Anterior cingulate cortex (tissue), 58 donors: ENCODE measurements around the gene ZFP91.
A peak's percentile ranks its signal among the peaks of the same experiment; 100 is the strongest.
"Not testable (repeated sequence)": the region's sequence is repeated elsewhere in the genome, so short reads cannot be mapped to it uniquely, and the experiment has no call there.

Source experiments
- DNase-seq, 58 donors: peaks; one replicate each; lab custom pipeline; 2025; lab: John Stamatoyannopoulos, UW

ZFP91 gene, protein sequence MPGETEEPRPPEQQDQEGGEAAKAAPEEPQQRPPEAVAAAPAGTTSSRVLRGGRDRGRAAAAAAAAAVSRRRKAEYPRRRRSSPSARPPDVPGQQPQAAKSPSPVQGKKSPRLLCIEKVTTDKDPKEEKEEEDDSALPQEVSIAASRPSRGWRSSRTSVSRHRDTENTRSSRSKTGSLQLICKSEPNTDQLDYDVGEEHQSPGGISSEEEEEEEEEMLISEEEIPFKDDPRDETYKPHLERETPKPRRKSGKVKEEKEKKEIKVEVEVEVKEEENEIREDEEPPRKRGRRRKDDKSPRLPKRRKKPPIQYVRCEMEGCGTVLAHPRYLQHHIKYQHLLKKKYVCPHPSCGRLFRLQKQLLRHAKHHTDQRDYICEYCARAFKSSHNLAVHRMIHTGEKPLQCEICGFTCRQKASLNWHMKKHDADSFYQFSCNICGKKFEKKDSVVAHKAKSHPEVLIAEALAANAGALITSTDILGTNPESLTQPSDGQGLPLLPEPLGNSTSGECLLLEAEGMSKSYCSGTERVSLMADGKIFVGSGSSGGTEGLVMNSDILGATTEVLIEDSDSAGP

DNA sequence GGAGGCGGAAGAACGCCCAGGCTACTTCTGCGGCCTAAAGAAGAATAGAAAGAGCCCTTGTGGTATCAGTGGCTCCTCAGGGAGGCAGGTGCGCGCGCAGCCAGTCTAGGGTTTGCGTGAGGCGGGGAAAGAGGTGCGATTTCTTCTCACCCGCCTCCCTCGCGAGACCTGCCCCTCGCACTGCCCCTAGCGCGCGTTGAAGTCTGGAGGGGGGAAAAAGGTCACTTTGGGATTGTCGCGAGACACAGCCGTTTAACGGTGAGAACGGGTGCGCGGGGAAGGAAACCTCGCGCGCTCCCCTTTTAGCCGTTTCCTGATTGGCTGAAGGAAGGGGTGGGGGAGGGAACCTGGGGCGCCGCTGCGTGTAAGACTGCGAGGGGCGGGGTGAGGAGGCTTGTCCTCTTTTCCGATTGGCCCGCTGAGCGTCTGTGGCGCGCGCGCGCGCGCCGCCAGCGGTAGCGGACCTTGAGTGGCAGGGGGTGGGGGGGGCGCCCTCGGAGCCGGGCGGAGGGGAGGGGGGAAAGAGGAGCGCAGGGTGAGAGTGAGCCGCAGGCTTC lies at the start of gene ZFP91:
TSS of gene ZFP91 (plus strand) at position 429 of the 557 bp plus-strand sequence. CDS start 219 bp downstream, outside the sequence.
- DNase-seq = peak; percentile 67 to 98 (median 94)

DNA sequence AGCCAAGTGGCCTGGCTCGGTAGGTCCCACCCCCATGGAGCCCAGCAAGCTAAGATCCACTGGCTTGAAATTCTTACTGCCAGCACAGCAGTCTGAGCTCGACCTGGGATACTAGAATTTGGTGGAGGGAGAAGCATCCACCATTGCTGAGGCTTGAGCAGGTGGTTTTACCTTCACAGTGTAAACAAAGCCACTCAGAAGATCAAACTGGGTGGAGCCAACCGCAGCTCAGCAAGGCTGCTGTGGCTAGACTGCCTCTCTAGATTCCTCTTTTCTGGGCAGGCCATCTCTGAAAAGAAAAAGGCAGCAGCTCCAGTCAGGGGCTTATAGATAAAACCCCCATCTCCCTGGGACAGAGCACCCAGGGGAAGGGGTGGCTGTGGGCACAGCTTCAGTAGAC lies 48.6 kb upstream of the ZFP91 start:
- DNase-seq = no peak

DNA sequence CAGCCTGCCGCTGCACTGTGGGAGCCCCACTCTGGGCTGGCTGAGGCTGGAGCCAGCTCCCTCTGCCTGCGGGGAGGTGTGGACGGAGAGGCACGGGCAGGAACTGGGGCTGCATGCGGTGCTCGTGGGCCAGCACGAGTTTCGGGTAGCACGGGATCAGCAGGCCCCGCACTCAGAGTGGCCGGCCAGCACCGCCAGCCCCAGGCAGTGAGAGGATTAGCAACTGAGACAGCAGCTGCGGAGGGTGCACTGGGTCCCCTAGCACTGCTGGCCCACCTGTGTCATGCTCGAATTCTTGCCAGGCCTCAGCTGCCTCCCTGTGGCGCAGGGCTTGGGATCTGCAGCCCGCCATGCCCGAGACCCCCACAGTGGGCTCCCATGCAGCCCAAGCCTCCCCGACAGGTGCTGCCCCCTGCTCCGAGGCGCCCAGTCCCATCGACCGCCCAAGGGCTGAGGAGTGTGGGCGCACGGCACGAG lies 47.0 kb upstream of the ZFP91 start:
- no peak for DNase-seq

DNA sequence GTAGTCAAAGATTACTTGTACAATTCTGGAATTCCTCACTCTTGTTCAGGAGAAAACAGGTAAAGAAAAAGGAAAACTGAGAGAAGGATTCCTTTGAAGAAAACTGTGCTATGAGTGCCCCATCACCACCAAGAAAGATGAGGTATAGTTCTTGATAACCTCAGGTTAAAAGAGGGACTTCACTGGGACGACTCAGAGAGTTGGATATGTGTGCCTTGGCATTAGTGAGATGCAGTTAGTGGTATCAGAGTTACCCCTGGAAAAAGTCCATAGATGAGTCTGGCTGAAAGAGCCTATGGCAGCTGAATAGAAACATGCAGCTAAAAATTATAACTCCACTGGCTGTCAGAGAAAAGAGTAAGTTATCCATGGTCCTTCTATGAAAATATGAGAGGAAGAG lies 32.0 kb upstream of the ZFP91 start:
- DNase-seq = no peak

DNA sequence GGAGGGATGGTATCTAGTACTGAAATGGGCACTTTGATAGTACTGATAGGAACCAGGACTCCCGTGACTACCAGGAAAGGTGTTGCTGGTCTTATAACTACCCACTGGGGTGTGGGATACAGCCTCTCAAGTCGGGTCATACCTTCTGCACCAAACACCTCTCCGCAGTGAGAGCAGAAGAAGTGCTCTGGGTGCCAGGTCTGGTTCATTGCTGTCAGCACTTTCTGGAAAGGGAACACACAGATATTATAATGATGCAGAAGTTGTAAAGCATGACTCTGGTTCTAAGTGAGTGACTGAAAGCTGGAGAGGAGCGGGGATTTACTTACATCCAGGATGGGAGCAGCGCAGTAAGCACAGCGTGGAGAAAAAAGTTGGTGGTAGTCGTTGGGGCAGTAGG lies 29.2 kb upstream of the ZFP91 start:
- no peak for DNase-seq

DNA sequence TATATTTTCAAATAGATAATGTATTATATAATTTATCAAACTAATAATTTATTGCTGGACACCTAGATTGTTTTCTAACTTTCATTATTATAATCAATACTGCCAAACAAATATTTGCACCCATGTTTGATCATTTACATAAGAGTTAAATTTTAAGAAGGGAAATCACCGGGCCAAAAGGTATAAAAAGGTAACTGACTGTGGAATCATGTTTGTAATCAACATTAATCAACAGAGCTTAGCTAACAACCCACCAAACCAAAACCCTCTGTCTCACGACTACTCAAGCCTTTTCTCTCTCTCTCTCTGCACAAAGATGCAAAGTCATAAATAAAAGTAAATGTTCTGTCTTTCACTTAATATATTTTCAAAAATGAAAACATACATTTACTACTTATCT lies 18.0 kb upstream of the ZFP91 start:
- DNase-seq = no peak

DNA sequence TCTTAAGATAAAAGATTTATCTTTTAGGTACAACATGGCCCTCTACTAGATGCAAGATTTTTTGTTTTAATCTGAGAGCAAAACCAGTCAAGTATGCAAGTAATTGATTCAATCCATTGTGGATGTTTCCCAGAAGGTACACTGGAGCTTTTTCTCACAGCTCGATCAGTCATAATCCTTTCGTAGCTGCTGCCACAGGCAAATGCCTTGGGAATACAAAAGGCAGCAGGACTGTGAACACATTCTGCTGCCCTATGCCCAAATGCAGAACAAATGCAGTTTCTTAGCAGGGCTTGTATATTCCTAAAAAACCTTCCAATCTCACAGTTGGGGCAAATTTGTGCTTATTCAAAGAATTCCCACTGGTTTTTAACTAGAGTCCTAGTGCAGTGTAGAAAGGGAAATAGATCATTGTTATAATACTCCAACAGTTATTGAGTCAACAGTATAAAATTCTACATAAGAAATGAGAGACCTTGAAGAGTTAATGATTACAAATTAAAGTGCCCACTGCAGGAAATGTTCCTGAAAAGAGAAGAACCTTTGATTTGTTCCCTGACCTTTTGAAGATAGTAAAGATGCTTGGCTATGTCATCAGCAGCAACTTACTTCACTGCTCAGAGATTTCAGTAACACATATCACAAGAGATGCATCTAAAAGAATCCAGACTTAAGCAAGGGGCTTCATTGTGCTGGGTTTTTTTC lies 17.3 kb upstream of the ZFP91 start:
- no peak for DNase-seq

DNA sequence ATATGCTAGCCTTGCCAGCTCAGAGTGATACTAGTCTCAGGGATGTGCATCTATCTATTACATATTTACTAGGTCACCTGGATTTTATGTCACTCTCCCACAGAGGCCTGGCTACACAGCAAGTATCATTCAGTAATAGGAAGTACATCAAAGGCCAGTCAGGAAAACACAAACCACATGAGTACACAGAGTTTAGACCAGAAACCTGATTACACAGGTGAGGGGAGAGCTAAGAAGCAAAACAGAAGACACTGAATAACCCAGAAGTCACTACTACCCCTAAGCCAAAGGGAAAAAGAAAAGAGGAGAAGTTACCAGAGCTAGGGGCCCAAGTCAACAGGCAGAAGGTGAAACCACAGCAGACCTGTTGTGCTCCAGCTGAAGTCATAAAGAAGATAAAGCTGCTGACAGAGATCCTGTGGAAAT lies 16.5 kb upstream of the ZFP91 start:
- DNase-seq = no peak

DNA sequence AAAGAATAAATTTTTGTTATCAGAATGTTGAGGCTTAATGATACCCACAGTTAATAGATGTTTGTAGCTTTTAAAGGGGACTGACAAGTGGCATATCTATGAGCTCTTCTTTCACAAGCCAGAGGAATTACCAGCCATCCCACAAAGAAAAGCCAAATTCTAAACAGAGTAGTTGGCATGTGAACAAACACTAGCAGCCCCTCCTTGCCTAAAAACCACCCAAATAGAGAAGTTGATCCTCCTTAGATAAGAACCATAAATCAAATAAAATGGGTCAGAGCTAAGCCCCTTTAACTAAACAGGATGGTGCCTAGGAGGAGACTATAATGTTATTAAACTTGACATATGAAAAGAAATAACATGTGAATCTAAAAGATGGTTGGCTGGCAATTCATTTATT lies 14.6 kb upstream of the ZFP91 start:
- DNase-seq = no peak

DNA sequence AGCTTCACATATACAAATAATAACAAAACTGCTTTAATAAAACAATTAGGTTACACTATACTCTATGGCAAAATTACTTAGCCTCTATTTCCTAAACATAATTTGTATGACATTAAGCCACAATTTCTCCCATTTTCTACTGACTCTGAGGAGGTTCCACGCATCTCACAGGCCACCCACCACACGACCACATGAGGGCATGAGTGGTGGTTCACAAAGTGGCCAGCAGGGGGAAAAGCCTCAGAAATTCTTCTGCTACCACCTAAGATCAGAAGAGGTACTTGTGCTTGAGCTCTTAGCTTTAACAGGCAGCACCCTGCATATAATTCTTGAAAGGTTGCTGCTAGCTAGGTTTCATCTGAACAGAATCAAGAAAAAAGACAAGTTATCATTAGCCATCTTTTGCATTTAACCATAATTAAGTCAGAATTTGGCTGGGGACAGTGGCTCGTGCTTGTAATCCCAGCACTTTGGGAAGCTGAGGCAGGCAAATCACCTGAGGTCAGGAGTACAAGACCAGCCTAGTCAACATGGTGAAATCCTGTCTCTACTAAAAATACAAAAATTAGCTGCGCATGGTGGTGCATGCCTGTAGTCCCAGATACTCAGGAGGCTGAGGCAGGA lies 10.9 kb upstream of the ZFP91 start:
- DNase-seq = peak in 20 of 58 donors; percentile 5 to 41 (median 14)

DNA sequence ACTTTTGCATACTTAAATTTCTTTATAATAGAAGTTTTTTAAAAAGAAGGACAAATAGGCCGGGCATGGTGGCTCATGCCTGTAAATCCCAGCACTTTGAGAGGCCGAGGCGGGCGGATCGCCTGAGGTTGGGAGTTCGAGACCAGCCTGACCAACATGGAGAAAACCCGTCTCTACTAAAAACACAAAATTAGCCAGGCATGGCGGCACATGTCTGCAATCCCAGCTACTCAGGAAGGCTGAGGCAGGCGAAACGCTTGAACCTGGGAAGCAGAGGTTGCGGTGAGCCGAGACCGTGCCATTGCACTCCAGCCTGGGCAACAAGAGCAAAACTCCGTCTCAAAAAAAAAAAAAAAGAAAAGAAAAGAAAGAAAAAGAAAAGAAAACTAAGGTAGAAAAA lies 6.0 kb upstream of the ZFP91 start:
- DNase-seq = not testable (repeated sequence)

DNA sequence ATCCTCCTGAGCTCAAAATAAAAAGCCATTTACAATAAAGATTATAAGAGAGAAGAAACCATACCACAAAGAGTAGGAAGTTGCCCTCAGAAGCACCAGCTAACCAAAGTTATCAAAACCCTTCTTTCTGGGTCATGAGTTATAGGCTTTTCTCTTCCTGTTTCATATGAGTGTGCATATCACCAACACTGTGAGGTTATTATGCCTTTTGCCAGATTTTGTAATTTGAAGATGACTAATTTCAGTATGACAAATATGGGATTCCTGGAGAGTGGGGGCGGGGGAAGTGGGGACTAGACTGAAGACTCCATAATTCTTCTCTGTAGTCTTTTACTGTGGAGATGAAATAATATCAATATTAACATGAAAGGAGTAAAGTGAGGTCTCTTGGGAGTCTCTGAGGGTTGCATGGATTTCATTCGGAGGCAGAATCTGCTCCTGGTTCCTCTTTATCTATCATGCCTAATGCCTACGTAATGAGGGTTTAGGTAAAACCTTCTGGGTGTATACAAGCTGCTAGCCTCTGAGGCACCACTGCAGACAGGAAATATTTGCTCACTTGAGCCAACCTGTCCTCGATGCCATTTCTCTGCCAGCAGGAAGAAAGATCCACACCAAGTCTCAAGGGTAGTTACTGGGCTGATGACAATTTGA lies 5.3 kb upstream of the ZFP91 start:
- no peak for DNase-seq

DNA sequence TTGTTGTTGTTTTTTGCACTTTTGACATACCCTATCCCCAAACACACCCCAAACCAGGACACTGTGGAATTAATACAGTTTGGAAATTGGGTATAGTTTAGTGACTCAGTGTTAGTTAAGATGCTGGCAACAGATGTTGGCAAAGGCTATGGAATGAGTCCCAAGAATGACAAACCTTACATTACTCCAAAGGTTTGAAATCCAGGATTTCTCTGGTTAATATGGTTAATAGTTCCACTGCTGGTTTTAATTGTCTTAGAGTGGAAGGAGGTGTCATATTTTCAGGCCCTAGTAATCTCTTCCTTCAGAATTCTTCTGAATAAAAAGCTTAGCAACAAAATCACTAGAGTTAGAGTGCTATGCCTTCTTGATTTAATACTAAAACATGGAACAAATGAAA lies 4.0 kb upstream of the ZFP91 start:
- DNase-seq = peak in 1 of 58 donors; percentile 63

DNA sequence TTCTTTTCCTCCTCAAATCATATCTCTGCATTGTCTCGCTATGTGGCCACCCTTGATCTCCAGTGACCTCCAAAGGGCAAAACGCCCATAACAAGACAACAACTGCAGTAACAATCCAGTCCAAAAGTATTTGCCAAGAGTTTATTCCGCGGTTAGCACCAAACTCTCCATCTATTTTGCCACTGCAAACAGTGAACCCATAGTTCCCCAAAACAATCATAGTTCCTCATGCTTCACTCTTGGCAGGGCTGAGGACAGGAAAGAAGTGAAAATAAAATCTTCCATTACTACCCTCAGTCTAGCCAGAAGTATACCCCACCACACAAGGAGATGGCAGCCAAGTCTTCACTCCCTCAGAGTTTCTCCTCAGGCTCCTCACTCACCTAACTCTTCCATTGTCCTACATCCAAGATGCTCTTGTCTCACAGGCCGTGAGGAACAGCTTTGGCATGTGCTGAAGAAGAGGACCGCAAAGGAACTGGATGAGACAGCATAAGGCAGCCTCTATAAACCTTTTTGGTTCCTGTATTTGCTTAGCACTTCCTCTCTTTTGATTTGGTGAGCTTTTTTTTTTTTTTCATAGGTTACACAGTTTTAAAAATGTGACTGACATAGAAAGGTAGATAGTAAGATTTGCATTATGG lies 3.4 kb upstream of the ZFP91 start, which contains the start of gene LPXN:
TSS of gene LPXN (minus strand) at position 480 of the 644 bp plus-strand sequence. CDS start at position 396, 84 bp downstream.
- peak in 9 of 58 donors; percentile 24 to 63 (median 39) for DNase-seq

DNA sequence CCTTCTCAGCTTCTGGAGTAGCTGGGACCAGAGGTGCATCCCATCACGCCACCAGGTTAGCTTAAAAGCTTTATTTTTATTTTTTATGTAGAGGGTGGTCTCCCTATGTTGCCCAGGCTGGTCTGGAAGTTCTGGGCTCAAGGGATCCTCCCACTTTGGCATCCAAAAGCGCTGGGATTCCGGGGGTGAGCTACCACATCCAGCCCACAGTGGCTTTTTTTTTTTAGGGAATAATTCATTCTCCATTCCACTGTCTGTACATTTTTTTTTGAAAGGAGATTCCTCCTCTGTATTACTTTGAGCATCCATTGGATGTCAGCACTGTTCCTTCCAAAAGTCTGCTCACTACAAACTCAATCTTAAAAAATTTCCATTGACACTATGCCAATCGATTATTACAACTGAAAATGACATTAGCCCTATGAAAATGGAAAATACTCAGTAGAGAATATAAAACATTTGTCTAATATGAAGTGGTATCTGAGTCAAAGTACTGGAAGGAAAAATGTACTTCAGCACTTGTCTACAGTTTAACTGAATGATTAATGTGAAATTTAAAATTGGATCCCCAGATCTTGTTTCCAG lies 1.9 kb upstream of the ZFP91 start:
- DNase-seq = peak in 1 of 58 donors; percentile 18

DNA sequence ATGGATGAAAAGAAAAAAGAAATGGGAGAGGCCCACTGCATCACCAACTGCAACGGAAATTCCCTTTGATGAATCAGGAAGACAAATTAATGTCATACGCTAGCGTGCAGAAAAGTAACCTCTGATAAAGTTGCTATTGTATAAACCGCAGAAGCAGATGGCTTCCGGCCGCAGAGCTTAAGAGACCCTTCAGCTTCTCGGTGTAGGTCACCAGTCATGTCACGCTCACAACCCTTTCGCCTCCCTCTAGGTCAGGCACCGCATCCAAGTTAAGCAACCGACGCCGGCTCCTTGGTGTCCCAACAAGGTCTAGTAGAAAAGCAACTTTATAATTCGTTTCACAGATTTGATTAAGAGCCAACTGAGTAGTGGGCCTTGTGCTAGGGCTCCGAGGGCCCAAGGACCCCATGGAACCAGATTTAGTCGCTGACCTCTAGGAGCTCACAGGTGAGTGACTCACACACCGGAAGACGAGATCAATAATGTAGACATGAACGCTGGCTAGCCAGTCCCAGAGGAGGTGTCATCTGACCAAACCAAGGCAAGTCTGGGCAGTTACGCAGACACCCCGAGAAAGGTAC lies 1.2 kb upstream of the ZFP91 start:
- DNase-seq = peak in 15 of 58 donors; percentile 41 to 76 (median 60)

DNA sequence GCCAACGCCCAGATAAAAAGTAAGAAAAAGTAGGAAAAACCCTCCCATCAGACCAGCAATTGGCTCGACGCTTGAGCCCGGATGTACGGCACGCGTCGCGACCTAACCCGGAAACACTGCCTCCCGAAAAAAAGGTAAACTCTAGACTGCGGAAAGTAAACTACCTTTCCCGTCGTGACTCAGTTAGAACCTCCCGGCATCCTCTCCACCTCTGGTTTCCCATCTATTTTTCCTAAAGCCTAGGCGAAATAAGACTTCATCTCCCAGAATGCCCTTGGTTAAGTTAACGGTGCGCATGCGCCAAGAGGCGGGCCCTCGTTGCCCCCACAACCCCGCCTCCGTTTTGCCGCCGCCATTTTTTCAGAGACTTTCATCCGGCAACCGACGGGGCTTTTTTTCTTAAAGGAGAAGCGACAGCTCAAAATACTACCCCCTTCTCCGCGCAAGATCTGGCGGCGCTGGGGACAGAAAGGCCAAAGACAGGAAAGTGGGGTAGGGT lies 678 bp upstream of the ZFP91 start:
- DNase-seq = peak; percentile 73 to 99 (median 93)
